ENCODE measurements around the gene FAM186B. TPM values are rescaled to one million over a fixed set of nuclear protein-coding genes. Genes with fewer than 3 reads are reported as not detected.
"Not testable (repeated sequence)": the region's sequence is repeated elsewhere in the genome, so short reads cannot be mapped to it uniquely, and the experiment has no call there.

FAM186B gene
- total RNA-seq = under 1 TPM; 0.59 to 0.98 (median 0.96) TPM

GRCh38 chr12:49605539-49605938 lies at the start of gene FAM186B:
Gene FAM186B, minus strand, starts transcription at chr12:49605639. Its CDS starts 162 bp downstream, at chr12:49605477.
- H3K4me1 ChIP-seq; H3K9me3 ChIP-seq; H3K36me3 ChIP-seq; H3K4me3 ChIP-seq; H3K27me3 ChIP-seq; DNase-seq (ENCODE audit: low spot score in 2 of 2); intact Hi-C loops (cut with DNase I; ENCODE audit: low total_unique reads); H3K27ac ChIP-seq: not testable (repeated sequence)

GRCh38 chr12:49654715-49655114 lies 49.3 kb upstream of the FAM186B start:
- Histone ChIP-seq H3K4me3 (no peak overlapping the region), H3K4me1 (no peaks in the 10 kb centered on the region), H3K36me3 (no peaks in the 10 kb centered on the region), H3K27ac (no peak overlapping the region), H3K27me3 (no peaks in the 10 kb centered on the region), H3K9me3 (no peaks in the 10 kb centered on the region)
- TF ChIP-seq POLR2AphosphoS5 (IDR thresholded peaks at IDR 0.05) = no peak
- TF ChIP-seq POLR2A (IDR thresholded peaks at IDR 0.05) = no peak
- TF ChIP-seq CTCF (IDR thresholded peaks at IDR 0.05) = no peak
- intact Hi-C loops (cut with DNase I; ENCODE audit: low total_unique reads) = loop anchor here (5.0 kb wide), 1 partner anchor 702 kb away; no protein-coding TSS in a partner anchor
- DNase-seq (ENCODE audit: low spot score in 2 of 2) = no peak

- no peak for TF ChIP-seq POLR2A (IDR thresholded peaks at IDR 0.05)
- Histone ChIP-seq H3K4me1 (no peaks in the 10 kb centered on the region), H3K36me3 (no peaks in the 10 kb centered on the region), H3K4me3 (no peak overlapping the region), H3K27me3 (no peaks in the 10 kb centered on the region), H3K9me3 (no peaks in the 10 kb centered on the region), H3K27ac (no peak overlapping the region)
- DNase-seq (ENCODE audit: low spot score in 2 of 2) = no peak
- intact Hi-C loops (cut with DNase I; ENCODE audit: low total_unique reads) = loop anchor here (1.0 to 5.0 kb wide), 2 partner anchors 30 to 701 kb away; partner anchors contain the start of gene PRPF40B
Measured at GRCh38 chr12:49652921-49653520, 47.6 kb upstream of the FAM186B start.

GRCh38 chr12:49651855-49652254 lies 46.4 kb upstream of the FAM186B start:
- TF ChIP-seq POLR2AphosphoS5 (IDR thresholded peaks at IDR 0.05) (no peak), POLR2A (IDR thresholded peaks at IDR 0.05) (no peak), CTCF (IDR thresholded peaks at IDR 0.05) (no peak)
- H3K27me3 ChIP-seq = no peaks in the 10 kb centered on the region
- intact Hi-C loops (cut with DNase I; ENCODE audit: low total_unique reads) = loop anchor here (1.0 to 5.0 kb wide), 2 partner anchors 29 to 700 kb away; partner anchors contain the start of gene PRPF40B
- H3K27ac ChIP-seq = no peak overlapping the region
- H3K4me1 ChIP-seq = no peaks in the 10 kb centered on the region
- DNase-seq (ENCODE audit: low spot score in 2 of 2) = no peak
- no peak overlapping the region for H3K4me3 ChIP-seq
- H3K36me3 ChIP-seq = no peaks in the 10 kb centered on the region
- no peaks in the 10 kb centered on the region for H3K9me3 ChIP-seq

GRCh38 chr12:49649892-49650291 lies 44.5 kb upstream of the FAM186B start:
- no peaks in the 10 kb centered on the region for H3K27me3 ChIP-seq
- intact Hi-C loops (cut with DNase I; ENCODE audit: low total_unique reads) = loop anchor here (5.0 kb wide), 1 partner anchor 698 kb away; no protein-coding TSS in a partner anchor
- no peak for DNase-seq (ENCODE audit: low spot score in 2 of 2)
- TF ChIP-seq POLR2AphosphoS5 (IDR thresholded peaks at IDR 0.05) (no peak), CTCF (IDR thresholded peaks at IDR 0.05) (no peak), POLR2A (IDR thresholded peaks at IDR 0.05) (no peak)
- no peak overlapping the region for H3K27ac ChIP-seq
- H3K36me3 ChIP-seq = no peaks in the 10 kb centered on the region
- H3K4me3 ChIP-seq = no peak overlapping the region
- no peaks in the 10 kb centered on the region for H3K9me3 ChIP-seq
- H3K4me1 ChIP-seq = no peaks in the 10 kb centered on the region

GRCh38 chr12:49649445-49649844 lies 44.0 kb upstream of the FAM186B start:
- Histone ChIP-seq H3K4me3 (no peak overlapping the region), H3K36me3 (no peaks in the 10 kb centered on the region), H3K4me1 (no peaks in the 10 kb centered on the region), H3K27ac (no peak overlapping the region), H3K27me3 (no peaks in the 10 kb centered on the region), H3K9me3 (no peaks in the 10 kb centered on the region)
- DNase-seq (ENCODE audit: low spot score in 2 of 2) = no peak
- TF ChIP-seq POLR2A (IDR thresholded peaks at IDR 0.05) (no peak), POLR2AphosphoS5 (IDR thresholded peaks at IDR 0.05) (no peak), CTCF (IDR thresholded peaks at IDR 0.05) (no peak)
- intact Hi-C loops (cut with DNase I; ENCODE audit: low total_unique reads) = no loop called here
